Activated naive CD8-positive, alpha-beta T cell (primary cell): Measurements from ENCODE around the gene USP7.
A peak's percentile ranks its signal among the peaks of the same experiment; 100 is the strongest.

Experiments
- H3K27ac Mint-ChIP-seq: one replicate; pipeline ENCODE4 v1.8.0; 2021; ENCODE audit warnings: mixed read lengths
- H3K27me3 Mint-ChIP-seq: one replicate; pipeline ENCODE4 v1.8.0; 2021; ENCODE audit warnings: mixed read lengths
- H3K36me3 Mint-ChIP-seq: one replicate; pipeline ENCODE4 v1.8.0; 2021; ENCODE audit warnings: mixed read lengths
- H3K4me1 Mint-ChIP-seq: one replicate; pipeline ENCODE4 v1.8.0; 2021; ENCODE audit warnings: low read depth, mixed read lengths
- H3K4me3 Mint-ChIP-seq: one replicate; pipeline ENCODE4 v1.8.0; 2021; ENCODE audit warnings: mild to moderate bottlenecking, mixed read lengths
- H3K9me3 Mint-ChIP-seq: one replicate; pipeline ENCODE4 v1.8.0; 2021; ENCODE audit warnings: low read depth, mixed read lengths

USP7 gene

DNA sequence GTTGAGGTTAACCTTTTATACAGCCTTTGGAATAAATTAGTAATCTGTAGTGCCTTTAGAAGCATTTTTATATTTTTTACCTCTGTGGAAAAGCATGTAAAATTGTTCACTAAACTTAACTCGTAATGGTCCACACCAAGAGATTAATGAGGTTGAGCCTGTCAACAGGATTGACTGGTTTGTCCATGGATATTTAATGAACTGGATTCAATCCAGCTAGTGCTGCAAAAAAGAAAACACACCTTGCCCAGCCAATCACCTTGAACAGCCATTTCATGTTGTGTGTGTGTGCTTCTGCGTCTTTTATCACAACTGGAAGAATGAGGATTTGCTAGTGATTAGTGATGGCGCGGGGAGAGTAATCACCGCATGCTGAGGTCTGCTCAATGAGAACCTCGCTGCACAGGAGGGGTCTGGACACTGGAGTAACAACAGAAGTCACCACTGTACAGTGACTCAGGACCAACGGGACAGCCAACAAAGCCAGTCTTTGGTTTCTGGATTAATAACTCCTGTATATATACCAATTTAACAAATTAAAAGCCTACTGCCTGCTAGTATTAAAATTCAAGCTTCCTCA is 47.9 kb downstream of the USP7 start:
- Mint-ChIP-seq H3K36me3 (peaks cover 13% of the 10 kb centered on the region), H3K27me3 (no peaks in the 10 kb centered on the region), H3K4me1 (peaks cover 38% of the 10 kb centered on the region), H3K9me3 (no peaks in the 10 kb centered on the region), H3K4me3 (no peak overlapping the region), H3K27ac (no peak overlapping the region)

GRCh38 chr16:8914098-8914497 is 49.6 kb downstream of the USP7 start:
- Mint-ChIP-seq H3K4me3 (no peak overlapping the region), H3K9me3 (no peaks in the 10 kb centered on the region), H3K36me3 (peaks cover 8% of the 10 kb centered on the region), H3K27me3 (no peaks in the 10 kb centered on the region), H3K27ac (no peak overlapping the region), H3K4me1 (peaks cover 31% of the 10 kb centered on the region)

- Mint-ChIP-seq H3K4me1 (peaks cover 31% of the 10 kb centered on the region), H3K4me3 (no peak overlapping the region), H3K27me3 (no peaks in the 10 kb centered on the region), H3K9me3 (no peaks in the 10 kb centered on the region), H3K36me3 (peaks cover 5% of the 10 kb centered on the region), H3K27ac (peak overlapping the region; percentile 43)
Observed at GRCh38 chr16:8912793-8913192, 50.9 kb downstream of the USP7 start.

- Mint-ChIP-seq H3K4me3 (no peak overlapping the region), H3K4me1 (peaks cover 28% of the 10 kb centered on the region), H3K27ac (peak overlapping the region; percentile 5), H3K27me3 (no peaks in the 10 kb centered on the region), H3K36me3 (peaks cover 3% of the 10 kb centered on the region), H3K9me3 (no peaks in the 10 kb centered on the region)
Observed at GRCh38 chr16:8910811-8911210, 52.9 kb downstream of the USP7 start.

- Mint-ChIP-seq H3K27me3 (no peaks in the 10 kb centered on the region), H3K4me1 (peaks cover 26% of the 10 kb centered on the region), H3K36me3 (peaks cover 3% of the 10 kb centered on the region), H3K27ac (peak overlapping the region; percentile 70), H3K4me3 (no peak overlapping the region), H3K9me3 (no peaks in the 10 kb centered on the region)
Observed at GRCh38 chr16:8908810-8909468, 54.8 kb downstream of the USP7 start.

DNA sequence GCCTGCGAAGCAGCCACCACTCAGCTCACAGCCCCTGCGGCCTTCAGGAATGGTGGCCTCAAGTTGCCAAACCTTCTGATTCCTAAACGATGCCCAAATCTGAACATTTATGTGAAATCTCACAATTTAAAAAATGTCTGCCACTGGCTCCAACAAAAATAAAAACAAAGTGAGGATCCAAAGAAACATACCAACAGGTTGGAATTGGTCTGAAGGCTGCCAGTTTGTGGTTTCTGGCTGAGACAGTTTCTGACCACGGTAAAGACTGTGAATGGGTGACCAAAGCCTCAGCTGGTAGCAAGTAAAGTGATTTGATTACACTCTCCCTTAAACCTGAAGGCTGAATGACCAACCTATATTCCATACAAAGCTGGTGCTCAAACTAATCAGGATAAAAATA is 56.6 kb downstream of the USP7 start:
- peaks cover 3% of the 10 kb centered on the region for H3K36me3 Mint-ChIP-seq
- no peaks in the 10 kb centered on the region for H3K27me3 Mint-ChIP-seq
- H3K4me1 Mint-ChIP-seq: peaks cover 22% of the 10 kb centered on the region
- H3K4me3 Mint-ChIP-seq: no peak overlapping the region
- H3K9me3 Mint-ChIP-seq: no peaks in the 10 kb centered on the region
- H3K27ac Mint-ChIP-seq: peak overlapping the region; percentile 29

GRCh38 chr16:8905795-8906591 is 57.7 kb downstream of the USP7 start:
- H3K27ac Mint-ChIP-seq: no peak overlapping the region
- H3K4me1 Mint-ChIP-seq: peaks cover 17% of the 10 kb centered on the region
- no peaks in the 10 kb centered on the region for H3K27me3 Mint-ChIP-seq
- peaks cover 3% of the 10 kb centered on the region for H3K36me3 Mint-ChIP-seq
- H3K9me3 Mint-ChIP-seq: no peaks in the 10 kb centered on the region
- H3K4me3 Mint-ChIP-seq: no peak overlapping the region

GRCh38 chr16:8905168-8905762 is 58.4 kb downstream of the USP7 start:
- no peaks in the 10 kb centered on the region for H3K9me3 Mint-ChIP-seq
- peaks cover 11% of the 10 kb centered on the region for H3K4me1 Mint-ChIP-seq
- no peak overlapping the region for H3K4me3 Mint-ChIP-seq
- H3K27me3 Mint-ChIP-seq: no peaks in the 10 kb centered on the region
- peaks cover 7% of the 10 kb centered on the region for H3K36me3 Mint-ChIP-seq
- H3K27ac Mint-ChIP-seq: peak overlapping the region; percentile 16

GRCh38 chr16:8904018-8904430 is 59.7 kb downstream of the USP7 start:
- Mint-ChIP-seq H3K27ac (no peak overlapping the region), H3K4me1 (peaks cover 6% of the 10 kb centered on the region), H3K36me3 (peaks cover 5% of the 10 kb centered on the region), H3K4me3 (no peak overlapping the region), H3K27me3 (no peaks in the 10 kb centered on the region), H3K9me3 (no peaks in the 10 kb centered on the region)

DNA sequence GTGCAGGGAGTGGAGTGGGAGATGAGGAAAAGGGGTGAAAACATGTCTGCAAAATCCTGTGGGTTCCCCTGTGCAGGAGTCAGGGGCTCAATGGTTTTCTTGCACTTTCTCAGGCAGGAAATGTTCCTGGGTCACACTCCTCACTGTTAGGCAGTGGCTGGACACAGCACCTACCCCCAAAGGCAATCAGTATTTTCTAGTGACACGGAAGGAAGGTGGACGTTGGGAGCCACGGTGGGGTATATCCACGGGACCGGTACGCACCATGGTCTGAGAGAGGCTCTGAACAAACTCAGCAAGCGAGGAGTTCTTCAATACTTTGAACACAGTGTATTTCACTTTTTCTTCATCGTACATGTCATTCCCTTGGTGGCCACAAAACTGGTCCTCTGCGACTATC is 60.7 kb downstream of the USP7 start:
- H3K4me1 Mint-ChIP-seq: peaks cover 1% of the 10 kb centered on the region
- H3K36me3 Mint-ChIP-seq: peaks cover 5% of the 10 kb centered on the region
- no peaks in the 10 kb centered on the region for H3K27me3 Mint-ChIP-seq
- no peak overlapping the region for H3K27ac Mint-ChIP-seq
- H3K4me3 Mint-ChIP-seq: no peak overlapping the region
- no peaks in the 10 kb centered on the region for H3K9me3 Mint-ChIP-seq

GRCh38 chr16:8901320-8901861 is 62.3 kb downstream of the USP7 start:
- no peaks in the 10 kb centered on the region for H3K4me1 Mint-ChIP-seq
- H3K9me3 Mint-ChIP-seq: no peaks in the 10 kb centered on the region
- no peak overlapping the region for H3K4me3 Mint-ChIP-seq
- H3K27me3 Mint-ChIP-seq: no peaks in the 10 kb centered on the region
- peak overlapping the region; percentile 66 for H3K27ac Mint-ChIP-seq
- peaks cover 5% of the 10 kb centered on the region for H3K36me3 Mint-ChIP-seq

- no peak overlapping the region for H3K4me3 Mint-ChIP-seq
- H3K9me3 Mint-ChIP-seq: no peaks in the 10 kb centered on the region
- no peaks in the 10 kb centered on the region for H3K27me3 Mint-ChIP-seq
- no peaks in the 10 kb centered on the region for H3K4me1 Mint-ChIP-seq
- peak overlapping the region; percentile 23 for H3K27ac Mint-ChIP-seq
- peaks cover 5% of the 10 kb centered on the region for H3K36me3 Mint-ChIP-seq
Observed at GRCh38 chr16:8900343-8900742, 63.4 kb downstream of the USP7 start.

- peak overlapping the region; percentile 23 for H3K27ac Mint-ChIP-seq
- no peaks in the 10 kb centered on the region for H3K9me3 Mint-ChIP-seq
Observed at GRCh38 chr16:8899709-8900317, 63.9 kb downstream of the USP7 start.

DNA sequence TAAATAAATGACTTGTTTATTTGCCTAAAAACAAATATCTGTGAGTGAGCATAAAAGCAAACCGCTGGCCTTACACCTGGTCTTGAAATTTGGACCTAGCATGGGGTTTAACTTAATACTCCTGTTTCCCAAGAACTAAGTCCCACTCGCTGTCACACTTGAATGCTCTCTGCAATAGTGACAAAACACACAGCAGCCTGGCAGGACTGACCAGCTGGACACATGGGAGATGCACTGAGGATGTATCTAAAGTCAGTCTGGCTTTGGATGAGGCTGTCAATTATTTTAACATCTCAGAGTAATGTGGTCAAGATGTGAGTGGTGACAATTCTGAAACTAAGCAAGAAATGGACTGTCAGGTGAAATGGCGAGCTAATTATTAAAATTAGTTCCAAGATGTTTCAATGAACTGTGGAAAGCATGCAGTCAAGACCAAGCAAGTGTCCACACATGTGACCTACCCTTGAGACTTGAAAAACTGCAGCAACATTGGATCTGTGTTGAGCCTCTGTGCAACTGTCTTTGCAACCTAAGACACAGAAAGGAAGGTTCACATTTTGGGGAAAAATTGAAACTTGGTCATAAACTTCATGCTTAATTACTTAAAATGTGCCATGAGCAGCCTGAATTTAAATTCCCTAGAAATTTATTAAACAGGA is 64.9 kb downstream of the USP7 start:
- peaks cover 5% of the 10 kb centered on the region for H3K36me3 Mint-ChIP-seq
- no peaks in the 10 kb centered on the region for H3K27me3 Mint-ChIP-seq
- H3K9me3 Mint-ChIP-seq: no peaks in the 10 kb centered on the region
- peak overlapping the region; percentile 28 for H3K27ac Mint-ChIP-seq
- H3K4me3 Mint-ChIP-seq: no peak overlapping the region
- no peaks in the 10 kb centered on the region for H3K4me1 Mint-ChIP-seq

More at GRCh38 chr16:8899709-8900317, 63.9 kb downstream of the USP7 start:
- no peak overlapping the region for H3K4me3 Mint-ChIP-seq
- H3K27me3 Mint-ChIP-seq: no peaks in the 10 kb centered on the region
- H3K4me1 Mint-ChIP-seq: no peaks in the 10 kb centered on the region
- H3K36me3 Mint-ChIP-seq: peaks cover 5% of the 10 kb centered on the region
